ENCODE results near the gene ZFX.

ZFX gene

GRCh38 chrX:24145303-24146186 is 4.0 kb upstream of the ZFX start:
- no peak for DNase-seq
- H3K27me3 ChIP-seq, result no peaks in the 10 kb centered on the region
- H3K9me3 ChIP-seq, result no peaks in the 10 kb centered on the region
- H3K4me1 ChIP-seq, result no peaks in the 10 kb centered on the region
- no peaks in the 10 kb centered on the region for H3K36me3 ChIP-seq
- peak; percentile 19; the same call in 1 of the 2 replicates for TF ChIP-seq CTCF (IDR thresholded peaks at IDR 0.05; ENCODE audit: low read depth, low read length)
- no peak overlapping the region for H3K4me3 ChIP-seq (ENCODE audit: low read depth, low read length)

- no peak for DNase-seq
- Histone ChIP-seq H3K9me3 (no peaks in the 10 kb centered on the region), H3K4me1 (no peaks in the 10 kb centered on the region), H3K36me3 (no peaks in the 10 kb centered on the region), H3K27me3 (no peaks in the 10 kb centered on the region), H3K4me3 (ENCODE audit: low read depth, low read length) (no peak overlapping the region)
- no peak for TF ChIP-seq CTCF (IDR thresholded peaks at IDR 0.05; ENCODE audit: low read depth, low read length)
Measured at GRCh38 chrX:24146283-24146949, 3.1 kb upstream of the ZFX start.

- no peaks in the 10 kb centered on the region for H3K4me1 ChIP-seq
- no peaks in the 10 kb centered on the region for H3K36me3 ChIP-seq
- no peak for DNase-seq
Measured at GRCh38 chrX:24147165-24147564, 2.4 kb upstream of the ZFX start.

GRCh38 chrX:24148121-24148520 is 1.4 kb upstream of the ZFX start:
- Histone ChIP-seq H3K4me3 (ENCODE audit: low read depth, low read length) (no peak overlapping the region; the same call in 1 of the 2 replicates), H3K36me3 (no peaks in the 10 kb centered on the region), H3K9me3 (no peaks in the 10 kb centered on the region), H3K27me3 (no peaks in the 10 kb centered on the region), H3K4me1 (no peaks in the 10 kb centered on the region)
- no peak for TF ChIP-seq CTCF (IDR thresholded peaks at IDR 0.05; ENCODE audit: low read depth, low read length)
- no peak for DNase-seq

More at GRCh38 chrX:24147165-24147564, 2.4 kb upstream of the ZFX start:
- Histone ChIP-seq H3K27me3 (no peaks in the 10 kb centered on the region), H3K4me3 (ENCODE audit: low read depth, low read length) (no peak overlapping the region), H3K9me3 (no peaks in the 10 kb centered on the region)
- TF ChIP-seq CTCF (IDR thresholded peaks at IDR 0.05; ENCODE audit: low read depth, low read length), result no peak

GRCh38 chrX:24148535-24149350 is 786 bp upstream of the ZFX start:
- TF ChIP-seq CTCF (IDR thresholded peaks at IDR 0.05; ENCODE audit: low read depth, low read length), result no peak
- DNase-seq, result no peak
- Histone ChIP-seq H3K27me3 (no peaks in the 10 kb centered on the region), H3K4me1 (no peaks in the 10 kb centered on the region), H3K36me3 (no peaks in the 10 kb centered on the region), H3K4me3 (ENCODE audit: low read depth, low read length) (peak overlapping the region; percentile 54), H3K9me3 (no peaks in the 10 kb centered on the region)

Measured in BE2C (cell line).